MM.1S (cell line): ENCODE results near the gene TOX2.

Source experiments
- DNase-seq: peaks from one replicate; pipeline ENCODE4 v3.0.0-alpha.2; 2015
- H2AFZ ChIP-seq: fragments of 300-600 bp; sonication (generic); 2 replicates; pipeline ENCODE4 v1.6.0; 2016; ENCODE audit warnings: antibody characterized with exemption, low read length
- H3F3A ChIP-seq: fragments of 300-600 bp; sonication (generic); 2 replicates; pipeline ENCODE4 v1.6.1; 2016; ENCODE audit warnings: mild to moderate bottlenecking, antibody characterized with exemption, low read length, moderate library complexity, mixed read lengths; ENCODE audit not compliant: insufficient read depth
- H3K27ac ChIP-seq: fragments of 300-600 bp; sonication (generic); 2 replicates; pipeline ENCODE4 v1.5.1; 2016; ENCODE audit warnings: mild to moderate bottlenecking, low read length
- H3K27me3 ChIP-seq: fragments of 300-600 bp; sonication (generic); replicated peaks from 2 replicates; pipeline ENCODE4 v1.6.0; 2016; ENCODE audit warnings: low read length; ENCODE audit not compliant: insufficient read depth
- H3K36me3 ChIP-seq: fragments of 300-600 bp; sonication (generic); replicated peaks from 2 replicates; pipeline ENCODE4 v1.6.1; 2016; ENCODE audit warnings: mild to moderate bottlenecking, low read length, mixed read lengths; ENCODE audit not compliant: insufficient read depth
- H3K4me1 ChIP-seq: fragments of 300-600 bp; sonication (generic); 2 replicates; pipeline ENCODE4 v1.6.1; 2016; ENCODE audit warnings: low read length, mixed read lengths
- H3K4me2 ChIP-seq: fragments of 300-600 bp; sonication (generic); 2 replicates; pipeline ENCODE4 v1.6.0; 2016; ENCODE audit warnings: low read depth, low read length
- H3K4me3 ChIP-seq: fragments of 300-600 bp; sonication (generic); 2 replicates; pipeline ENCODE4 v1.5.1; 2016; ENCODE audit warnings: low read length, mixed read lengths
- H3K79me2 ChIP-seq: fragments of 300-600 bp; sonication (generic); 2 replicates; pipeline ENCODE4 v1.6.1; 2016; ENCODE audit warnings: mixed run types, low read length, mixed read lengths
- H3K9ac ChIP-seq: fragments of 300-600 bp; sonication (generic); 2 replicates; pipeline ENCODE4 v1.6.1; 2016; ENCODE audit warnings: low read length, mixed read lengths
- H3K9me2 ChIP-seq: fragments of 300-600 bp; sonication (generic); replicated peaks from 2 replicates; pipeline ENCODE4 v1.6.1; 2016; ENCODE audit warnings: mild to moderate bottlenecking, low read length, mixed read lengths; ENCODE audit not compliant: insufficient read depth
- H3K9me3 ChIP-seq: fragments of 300-600 bp; sonication (generic); replicated peaks from 2 replicates; pipeline ENCODE4 v1.6.1; 2016; ENCODE audit warnings: mild to moderate bottlenecking, low read length, mixed read lengths; ENCODE audit not compliant: insufficient read depth
- H4K20me1 ChIP-seq: fragments of 300-600 bp; sonication (generic); 2 replicates; pipeline ENCODE4 v1.6.1; 2016; ENCODE audit warnings: mild to moderate bottlenecking, low read length, moderate library complexity, mixed read lengths; ENCODE audit not compliant: insufficient read depth
- EZH2 ChIP-seq: fragments of 300-600 bp; sonication (generic); optimal IDR thresholded peaks from 2 replicates; pipeline ENCODE3; 2017; ENCODE audit warnings: low read depth, mild to moderate bottlenecking, antibody characterized with exemption, low read length, mixed read lengths
- EZH2phosphoT487 ChIP-seq: fragments of 300-600 bp; sonication (generic); IDR thresholded peaks from 2 replicates; pipeline ENCODE4 v1.6.1; 2018; ENCODE audit warnings: antibody characterized with exemption, low read length
- TF ChIP-seq, protein P1 (sequence below): fragments of 300-600 bp; sonication (generic); IDR thresholded peaks from 2 replicates; pipeline ENCODE4 v1.5.1; 2016; ENCODE audit warnings: antibody characterized with exemption, low read length, mixed read lengths

The TOX2 gene

DNA sequence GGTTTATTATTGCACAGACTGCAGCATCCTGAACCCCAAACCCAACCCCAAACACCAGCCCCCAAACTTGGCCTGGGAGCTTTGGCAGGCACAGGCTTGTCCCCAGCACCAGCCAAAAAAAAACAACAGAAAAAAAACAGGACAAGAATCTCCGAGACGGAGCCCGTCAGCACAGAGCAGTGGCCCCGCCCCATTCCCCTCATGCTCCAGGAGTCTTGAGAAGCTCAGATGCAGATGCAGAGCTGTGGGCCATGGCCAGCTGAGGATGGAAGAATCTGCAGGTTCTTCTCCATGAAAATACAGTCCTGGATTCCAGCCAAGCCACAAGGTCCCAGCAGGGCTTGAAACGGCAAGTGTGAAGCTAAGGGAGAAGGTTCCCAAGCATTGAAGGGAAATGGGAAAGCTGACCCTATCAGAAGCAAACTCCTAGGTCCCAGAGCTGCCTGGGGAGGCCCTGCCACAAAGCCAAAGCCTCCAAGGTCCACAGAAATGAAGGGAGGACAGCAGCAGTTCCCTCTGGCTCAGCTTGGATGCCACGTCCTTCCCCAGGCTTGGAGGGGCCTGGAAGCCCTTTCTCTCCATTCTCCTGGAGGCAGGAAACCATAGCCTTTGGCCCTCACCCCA lies 197.2 kb downstream of the TOX2 start:
- Histone ChIP-seq H3K4me1 (no peaks in the 10 kb centered on the region), H3K9ac (no peak overlapping the region), H3K4me2 (no peak overlapping the region)

DNA sequence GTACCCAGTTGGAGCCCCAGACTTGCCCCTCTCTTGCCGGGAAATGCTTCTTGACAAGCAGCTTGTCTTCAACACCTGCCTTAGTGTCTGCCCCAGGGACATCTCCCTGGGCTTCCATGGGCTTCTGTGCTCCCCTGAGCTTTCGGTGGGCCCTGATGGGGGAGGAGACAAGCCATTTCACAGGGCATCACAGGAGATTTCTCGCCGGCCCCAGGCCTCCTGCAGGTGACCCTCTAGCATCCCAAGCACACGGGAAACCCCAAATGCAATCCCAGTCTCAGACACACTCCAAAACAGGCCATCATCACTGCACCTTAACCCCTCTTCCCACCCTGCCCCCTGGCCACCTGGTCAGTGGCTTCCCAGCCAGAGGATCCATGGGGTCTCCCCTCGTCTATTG lies 197.8 kb downstream of the TOX2 start:
- no peaks in the 10 kb centered on the region; the same call in 1 of the 2 replicates for H3K27me3 ChIP-seq
- no peaks in the 10 kb centered on the region for H3K4me1 ChIP-seq
- no peaks in the 10 kb centered on the region for H3K36me3 ChIP-seq
- DNase-seq, result no peak
- no peak overlapping the region for H3K27ac ChIP-seq
- H4K20me1 ChIP-seq, result no peaks in the 10 kb centered on the region
- H3K9me2 ChIP-seq, result no peaks in the 10 kb centered on the region
- H3K4me2 ChIP-seq, result no peak overlapping the region
- no peaks in the 10 kb centered on the region for H3K79me2 ChIP-seq
- no peaks in the 10 kb centered on the region for H3F3A ChIP-seq
- H3K9ac ChIP-seq, result no peak overlapping the region
- TF ChIP-seq EZH2phosphoT487 (no peak), EZH2 (no peak)
- TF ChIP-seq, protein P1, sequence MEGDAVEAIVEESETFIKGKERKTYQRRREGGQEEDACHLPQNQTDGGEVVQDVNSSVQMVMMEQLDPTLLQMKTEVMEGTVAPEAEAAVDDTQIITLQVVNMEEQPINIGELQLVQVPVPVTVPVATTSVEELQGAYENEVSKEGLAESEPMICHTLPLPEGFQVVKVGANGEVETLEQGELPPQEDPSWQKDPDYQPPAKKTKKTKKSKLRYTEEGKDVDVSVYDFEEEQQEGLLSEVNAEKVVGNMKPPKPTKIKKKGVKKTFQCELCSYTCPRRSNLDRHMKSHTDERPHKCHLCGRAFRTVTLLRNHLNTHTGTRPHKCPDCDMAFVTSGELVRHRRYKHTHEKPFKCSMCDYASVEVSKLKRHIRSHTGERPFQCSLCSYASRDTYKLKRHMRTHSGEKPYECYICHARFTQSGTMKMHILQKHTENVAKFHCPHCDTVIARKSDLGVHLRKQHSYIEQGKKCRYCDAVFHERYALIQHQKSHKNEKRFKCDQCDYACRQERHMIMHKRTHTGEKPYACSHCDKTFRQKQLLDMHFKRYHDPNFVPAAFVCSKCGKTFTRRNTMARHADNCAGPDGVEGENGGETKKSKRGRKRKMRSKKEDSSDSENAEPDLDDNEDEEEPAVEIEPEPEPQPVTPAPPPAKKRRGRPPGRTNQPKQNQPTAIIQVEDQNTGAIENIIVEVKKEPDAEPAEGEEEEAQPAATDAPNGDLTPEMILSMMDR, result no peak
- H3K4me3 ChIP-seq, result no peak overlapping the region
- no peak overlapping the region for H2AFZ ChIP-seq
- no peaks in the 10 kb centered on the region for H3K9me3 ChIP-seq

More for the DNA sequence above, 197.2 kb downstream of the TOX2 start:
- no peak overlapping the region for H3K27ac ChIP-seq
- H3K4me3 ChIP-seq, result no peak overlapping the region
- H4K20me1 ChIP-seq, result no peaks in the 10 kb centered on the region
- no peak overlapping the region for H2AFZ ChIP-seq
- no peak for DNase-seq
- no peaks in the 10 kb centered on the region for H3K36me3 ChIP-seq
- no peaks in the 10 kb centered on the region for H3F3A ChIP-seq
- no peaks in the 10 kb centered on the region; the same call in 1 of the 2 replicates for H3K27me3 ChIP-seq
- H3K79me2 ChIP-seq, result no peaks in the 10 kb centered on the region
- TF ChIP-seq EZH2, result no peak
- no peak for TF ChIP-seq EZH2phosphoT487
- TF ChIP-seq, protein P1, result no peak
- no peaks in the 10 kb centered on the region for H3K9me3 ChIP-seq
- no peaks in the 10 kb centered on the region for H3K9me2 ChIP-seq

DNA sequence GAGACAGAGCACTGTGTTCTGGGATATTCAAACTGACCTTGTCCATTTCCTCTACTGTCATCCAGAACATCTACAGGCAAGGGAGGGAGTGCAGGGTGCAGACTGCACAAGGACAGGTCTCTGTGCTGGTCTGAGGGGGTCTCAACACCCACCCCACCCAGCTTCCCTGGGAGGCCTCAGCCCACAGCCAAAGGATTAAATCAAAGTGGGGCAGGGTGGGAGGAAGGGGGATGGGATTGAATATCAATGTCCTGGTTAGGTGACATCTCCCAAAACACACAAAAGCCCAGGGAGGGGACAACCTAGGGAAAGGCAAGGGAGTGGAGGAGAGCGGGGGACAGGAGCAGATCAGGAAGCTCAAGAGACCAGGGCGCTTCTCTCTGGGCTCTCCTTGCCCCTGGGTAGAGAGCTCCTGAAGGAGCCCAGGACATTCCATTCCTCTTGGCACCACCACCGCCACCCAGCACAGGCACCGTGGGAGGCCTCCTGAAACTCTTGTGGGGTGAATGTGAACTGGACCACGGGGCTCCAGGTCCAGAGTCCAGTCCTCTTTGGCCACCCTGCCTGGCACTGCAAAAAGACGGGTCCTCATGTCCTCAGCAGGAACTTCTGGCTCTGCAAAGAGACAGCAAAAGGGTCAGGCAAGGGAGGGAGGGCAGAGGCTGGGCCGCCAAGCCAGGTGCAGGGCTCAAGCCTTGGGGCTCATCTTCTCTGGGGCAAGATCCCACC lies 198.4 kb downstream of the TOX2 start:
- no peaks in the 10 kb centered on the region for H3K9me2 ChIP-seq
- no peaks in the 10 kb centered on the region; the same call in 1 of the 2 replicates for H3K27me3 ChIP-seq
- H3K4me1 ChIP-seq, result no peaks in the 10 kb centered on the region
- no peaks in the 10 kb centered on the region for H3F3A ChIP-seq
- no peaks in the 10 kb centered on the region for H3K79me2 ChIP-seq
- H3K36me3 ChIP-seq, result no peaks in the 10 kb centered on the region
- H2AFZ ChIP-seq, result no peak overlapping the region
- H3K27ac ChIP-seq, result no peak overlapping the region
- H3K9me3 ChIP-seq, result no peaks in the 10 kb centered on the region
- H4K20me1 ChIP-seq, result no peaks in the 10 kb centered on the region
- TF ChIP-seq EZH2, result no peak
- TF ChIP-seq, protein P1, result no peak
- no peak for TF ChIP-seq EZH2phosphoT487
- DNase-seq, result no peak
- no peak overlapping the region for H3K4me3 ChIP-seq
- H3K9ac ChIP-seq, result no peak overlapping the region
- no peak overlapping the region for H3K4me2 ChIP-seq
